Ishikawa (cell line): Measurements from ENCODE around the gene RRBP1.

Source experiments
- CEBPB ChIP-seq: IDR thresholded peaks from 2 replicates; pipeline ENCODE4 v1.6.1; 2012
- CREB1 ChIP-seq: IDR thresholded peaks from 2 replicates; pipeline ENCODE4 v1.6.1; 2012; ENCODE audit warnings: low read depth
- EGR1 ChIP-seq: IDR thresholded peaks from 2 replicates; pipeline ENCODE4 v1.6.1; 2012
- EP300 ChIP-seq: IDR thresholded peaks from 2 replicates; pipeline ENCODE4 v1.6.1; 2012; ENCODE audit warnings: borderline replicate concordance
- FOXM1 ChIP-seq: IDR thresholded peaks from 2 replicates; pipeline ENCODE4 v1.6.1; 2012; ENCODE audit warnings: low read depth, borderline replicate concordance
- NFIC ChIP-seq: IDR thresholded peaks from 2 replicates; pipeline ENCODE4 v1.6.1; 2012
- RAD21 ChIP-seq: IDR thresholded peaks from 2 replicates; pipeline ENCODE4 v1.6.1; 2012; ENCODE audit warnings: low read depth
- TAF1 ChIP-seq: IDR thresholded peaks from 2 replicates; pipeline ENCODE4 v1.6.1; 2012; ENCODE audit warnings: low read depth, mild to moderate bottlenecking
- TCF12 ChIP-seq: IDR thresholded peaks from 2 replicates; pipeline ENCODE4 v1.6.1; 2012; ENCODE audit warnings: low read depth
- YY1 ChIP-seq: IDR thresholded peaks from 2 replicates; pipeline ENCODE4 v1.6.1; 2012; ENCODE audit warnings: low read depth
- ZBTB7A ChIP-seq: IDR thresholded peaks from 2 replicates; pipeline ENCODE4 v1.6.1; 2012; ENCODE audit warnings: low read depth
- TF ChIP-seq, protein P1 (sequence below): IDR thresholded peaks from 2 replicates; pipeline ENCODE4 v1.6.1; 2012
- TF ChIP-seq, protein P2 (sequence below): IDR thresholded peaks from 2 replicates; pipeline ENCODE4 v1.6.1; 2012; ENCODE audit warnings: low read depth, mild to moderate bottlenecking
- TF ChIP-seq, protein P3 (sequence below): IDR thresholded peaks from 2 replicates; pipeline ENCODE4 v1.6.1; 2012

DNA sequence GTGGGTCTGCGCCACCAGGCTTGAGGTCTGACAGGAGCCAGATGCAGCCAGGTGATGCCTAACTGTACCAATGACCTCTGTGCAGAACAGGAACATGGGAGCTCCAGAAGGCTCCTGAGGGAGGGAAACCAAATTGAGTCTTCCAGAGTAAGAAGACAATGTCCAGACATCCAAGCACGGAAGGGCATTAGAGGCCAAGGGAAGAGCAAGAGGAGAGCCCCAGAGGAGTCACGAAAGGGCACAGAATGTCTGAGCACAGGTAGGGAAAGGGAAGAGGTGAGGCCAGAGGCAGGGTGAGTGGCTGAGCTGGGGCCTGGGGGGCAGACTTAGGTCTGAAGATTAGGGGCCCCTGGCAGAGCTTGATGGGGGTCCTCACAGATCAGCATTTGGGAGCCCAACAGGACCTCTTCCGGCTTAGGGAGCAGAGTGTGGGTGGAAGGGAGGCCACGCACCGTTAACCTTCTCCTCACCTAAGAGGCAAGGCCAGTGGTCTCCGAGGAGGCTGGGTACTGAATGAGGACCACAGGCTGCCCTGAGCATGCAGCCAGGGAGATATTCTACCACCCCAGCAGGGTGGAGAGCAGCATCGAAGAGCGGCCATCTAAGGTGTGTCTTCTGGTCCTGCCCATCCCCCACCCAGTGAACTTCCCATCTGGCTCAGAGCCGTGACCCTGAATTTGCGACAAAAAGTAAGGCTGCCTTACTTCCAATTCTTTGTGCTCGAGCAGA, 41.7 kb downstream of the RRBP1 start:
- no peak for TF ChIP-seq RAD21
- TF ChIP-seq, protein P1, sequence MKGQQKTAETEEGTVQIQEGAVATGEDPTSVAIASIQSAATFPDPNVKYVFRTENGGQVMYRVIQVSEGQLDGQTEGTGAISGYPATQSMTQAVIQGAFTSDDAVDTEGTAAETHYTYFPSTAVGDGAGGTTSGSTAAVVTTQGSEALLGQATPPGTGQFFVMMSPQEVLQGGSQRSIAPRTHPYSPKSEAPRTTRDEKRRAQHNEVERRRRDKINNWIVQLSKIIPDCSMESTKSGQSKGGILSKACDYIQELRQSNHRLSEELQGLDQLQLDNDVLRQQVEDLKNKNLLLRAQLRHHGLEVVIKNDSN, result no peak
- TF ChIP-seq TCF12, result no peak
- TF ChIP-seq EP300, result no peak
- no peak for TF ChIP-seq TAF1
- no peak for TF ChIP-seq CREB1
- TF ChIP-seq, protein P2, sequence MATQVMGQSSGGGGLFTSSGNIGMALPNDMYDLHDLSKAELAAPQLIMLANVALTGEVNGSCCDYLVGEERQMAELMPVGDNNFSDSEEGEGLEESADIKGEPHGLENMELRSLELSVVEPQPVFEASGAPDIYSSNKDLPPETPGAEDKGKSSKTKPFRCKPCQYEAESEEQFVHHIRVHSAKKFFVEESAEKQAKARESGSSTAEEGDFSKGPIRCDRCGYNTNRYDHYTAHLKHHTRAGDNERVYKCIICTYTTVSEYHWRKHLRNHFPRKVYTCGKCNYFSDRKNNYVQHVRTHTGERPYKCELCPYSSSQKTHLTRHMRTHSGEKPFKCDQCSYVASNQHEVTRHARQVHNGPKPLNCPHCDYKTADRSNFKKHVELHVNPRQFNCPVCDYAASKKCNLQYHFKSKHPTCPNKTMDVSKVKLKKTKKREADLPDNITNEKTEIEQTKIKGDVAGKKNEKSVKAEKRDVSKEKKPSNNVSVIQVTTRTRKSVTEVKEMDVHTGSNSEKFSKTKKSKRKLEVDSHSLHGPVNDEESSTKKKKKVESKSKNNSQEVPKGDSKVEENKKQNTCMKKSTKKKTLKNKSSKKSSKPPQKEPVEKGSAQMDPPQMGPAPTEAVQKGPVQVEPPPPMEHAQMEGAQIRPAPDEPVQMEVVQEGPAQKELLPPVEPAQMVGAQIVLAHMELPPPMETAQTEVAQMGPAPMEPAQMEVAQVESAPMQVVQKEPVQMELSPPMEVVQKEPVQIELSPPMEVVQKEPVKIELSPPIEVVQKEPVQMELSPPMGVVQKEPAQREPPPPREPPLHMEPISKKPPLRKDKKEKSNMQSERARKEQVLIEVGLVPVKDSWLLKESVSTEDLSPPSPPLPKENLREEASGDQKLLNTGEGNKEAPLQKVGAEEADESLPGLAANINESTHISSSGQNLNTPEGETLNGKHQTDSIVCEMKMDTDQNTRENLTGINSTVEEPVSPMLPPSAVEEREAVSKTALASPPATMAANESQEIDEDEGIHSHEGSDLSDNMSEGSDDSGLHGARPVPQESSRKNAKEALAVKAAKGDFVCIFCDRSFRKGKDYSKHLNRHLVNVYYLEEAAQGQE, result no peak
- TF ChIP-seq CEBPB, result no peak
- no peak for TF ChIP-seq YY1
- TF ChIP-seq NFIC, result no peak
- TF ChIP-seq EGR1, result no peak
- TF ChIP-seq FOXM1, result no peak
- TF ChIP-seq, protein P3, sequence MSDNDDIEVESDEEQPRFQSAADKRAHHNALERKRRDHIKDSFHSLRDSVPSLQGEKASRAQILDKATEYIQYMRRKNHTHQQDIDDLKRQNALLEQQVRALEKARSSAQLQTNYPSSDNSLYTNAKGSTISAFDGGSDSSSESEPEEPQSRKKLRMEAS, result no peak
- TF ChIP-seq ZBTB7A, result no peak
